Neuronal stem cell (in vitro differentiated cells): ENCODE results near the gene LINC01488.

Experiments used
- DNase-seq: peaks from one replicate; pipeline ENCODE4 v3.0.0-alpha.2; 2013; ENCODE audit warnings: low spot score
- H2AFZ ChIP-seq: one replicate; pipeline ENCODE4 v1.6.1; 2013; ENCODE audit warnings: mild to moderate bottlenecking, low read length, inconsistent platforms
- H2AK5ac ChIP-seq: 2 replicates; pipeline ENCODE4 v1.6.1; 2013; ENCODE audit warnings: low read depth, mild to moderate bottlenecking, inconsistent platforms, low read length, moderate library complexity, mixed read lengths
- H2BK120ac ChIP-seq: 2 replicates; pipeline ENCODE4 v1.6.1; 2013; ENCODE audit warnings: low read depth, mild to moderate bottlenecking, inconsistent platforms, low read length, moderate library complexity, mixed read lengths
- H2BK12ac ChIP-seq: one replicate; pipeline ENCODE4 v1.6.1; 2013; ENCODE audit warnings: low read length, inconsistent platforms
- H2BK15ac ChIP-seq: 2 replicates; pipeline ENCODE4 v1.6.1; 2013; ENCODE audit warnings: mild to moderate bottlenecking, low read length, inconsistent platforms, mixed read lengths
- H2BK5ac ChIP-seq: one replicate; pipeline ENCODE4 v1.6.1; 2013; ENCODE audit warnings: inconsistent platforms, mild to moderate bottlenecking, low read length, moderate library complexity
- H3K14ac ChIP-seq: one replicate; pipeline ENCODE4 v1.6.1; 2013; ENCODE audit warnings: low read length, inconsistent platforms
- H3K18ac ChIP-seq: 2 replicates; pipeline ENCODE4 v1.6.1; 2013; ENCODE audit warnings: low read length, inconsistent platforms
- H3K23ac ChIP-seq: 2 replicates; pipeline ENCODE4 v1.6.1; 2013; ENCODE audit warnings: low read depth, mild to moderate bottlenecking, mixed read lengths, low read length, inconsistent platforms; ENCODE audit not compliant: poor library complexity
- H3K27ac ChIP-seq: replicated peaks from 3 replicates; pipeline ENCODE4 v1.5.1; 2013; ENCODE audit warnings: low read length, inconsistent platforms
- H3K27me3 ChIP-seq, 3 experiments: 2 replicates each; pipeline ENCODE4 v1.6.1; 2013; ENCODE audit warnings: low read length in 3 of 3, mild to moderate bottlenecking in 2 of 3, inconsistent platforms in 1 of 3, low read depth in 1 of 3, mixed read lengths in 1 of 3, moderate library complexity in 1 of 3; ENCODE audit not compliant: control insufficient read depth in 3 of 3, insufficient read depth in 3 of 3
- H3K36me3 ChIP-seq, 2 donors: replicated peaks in 1 of 2; 2 replicates each; pipeline ENCODE4 v1.6.1; 2013; ENCODE audit warnings: low read length in 2 of 2; ENCODE audit not compliant: control insufficient read depth in 2 of 2, insufficient read depth in 2 of 2
- H3K4ac ChIP-seq: 2 replicates; pipeline ENCODE4 v1.6.1; 2013; ENCODE audit warnings: inconsistent platforms, mild to moderate bottlenecking, low read length, moderate library complexity
- H3K4me1 ChIP-seq, 2 donors: 1 replicate in 1 of 2; 2 replicates in 1 of 2; pipeline ENCODE4 v1.6.1; 2013; ENCODE audit warnings: low read length in 2 of 2, low read depth in 1 of 2; ENCODE audit not compliant: control insufficient read depth in 2 of 2, insufficient read depth in 1 of 2
- H3K4me2 ChIP-seq: one replicate; pipeline ENCODE4 v1.6.1; 2013; ENCODE audit warnings: mild to moderate bottlenecking, low read length, inconsistent platforms; ENCODE audit not compliant: insufficient read depth, poor library complexity, severe bottlenecking
- H3K4me3 ChIP-seq, 2 donors: 2 replicates each; pipeline ENCODE4 v1.5.1; 2013; ENCODE audit warnings: low read length in 2 of 2, mild to moderate bottlenecking in 2 of 2, inconsistent platforms in 1 of 2, moderate library complexity in 1 of 2
- H3K79me1 ChIP-seq: one replicate; pipeline ENCODE4 v1.6.1; 2013; ENCODE audit warnings: low read depth, mild to moderate bottlenecking, inconsistent platforms, low read length, moderate library complexity
- H3K9ac ChIP-seq: one replicate; pipeline ENCODE4 v1.6.1; 2013; ENCODE audit warnings: mild to moderate bottlenecking, low read depth, low read length, inconsistent platforms; ENCODE audit not compliant: poor library complexity
- H3K9me3 ChIP-seq, 2 donors: replicated peaks in 1 of 2; 2 replicates each; pipeline versions ENCODE3 to v1.6.1; 2013; ENCODE audit warnings: low read length in 2 of 2, mild to moderate bottlenecking in 2 of 2, inconsistent platforms in 1 of 2, low read depth in 1 of 2, mixed read lengths in 1 of 2, moderate library complexity in 1 of 2; ENCODE audit not compliant: control insufficient read depth in 2 of 2, insufficient read depth in 1 of 2
- H4K8ac ChIP-seq: one replicate; pipeline ENCODE4 v1.6.1; 2013; ENCODE audit warnings: low read depth, mild to moderate bottlenecking, inconsistent platforms, low read length, moderate library complexity
- H4K91ac ChIP-seq: one replicate; pipeline ENCODE4 v1.6.1; 2013; ENCODE audit warnings: low read length, low read depth, mild to moderate bottlenecking, inconsistent platforms; ENCODE audit not compliant: poor library complexity
- WGBS, 2 donors: extraction: QIAGEN DNeasy Blood & Tissue Kit; methylation state at CpG; one replicate each; pipeline ENCODE4 v1.1.7; 2013; ENCODE audit warnings: missing lambda C conversion rate in 2 of 2, mixed read lengths in 1 of 2; ENCODE audit not compliant: insufficient read length in 2 of 2, insufficient replicate concordance in 1 of 2; ENCODE audit errors: extremely low coverage in 2 of 2; 5-methylcytosine and 5-hydroxymethylcytosine counted together

Gene LINC01488

DNA sequence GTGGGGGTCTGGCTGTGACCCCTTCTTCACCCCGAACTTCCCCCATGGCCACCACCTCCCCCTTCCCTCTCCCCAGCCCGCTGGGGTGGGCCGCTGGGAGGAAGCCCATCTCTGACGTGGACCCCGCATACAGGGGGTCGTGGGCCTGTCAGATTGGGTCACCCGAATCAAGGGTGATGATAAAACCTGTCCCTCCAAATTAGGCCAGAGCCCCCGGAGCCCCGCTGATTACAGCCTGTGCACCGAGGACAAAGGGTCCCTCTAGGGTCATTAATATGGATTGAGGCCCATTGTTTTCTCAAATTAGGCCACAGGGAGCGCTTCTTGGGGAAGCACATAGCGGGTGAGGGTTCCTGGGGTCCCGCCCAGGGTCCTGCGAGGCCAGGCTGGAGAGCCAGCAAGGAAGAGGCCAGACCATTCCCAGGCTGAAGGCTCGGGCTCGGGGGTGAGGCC is 4.9 kb upstream of the LINC01488 start:
- Histone ChIP-seq H2BK5ac (no peak overlapping the region), H3K27me3 (peaks cover 0 to 12% (median 0%) of the 10 kb centered on the region in 3 experiments), H3K4me1 (peaks cover 4 to 6% of the 10 kb centered on the region in 2 donors), H3K4ac (no peak overlapping the region), H2BK15ac (peak overlapping the region; percentile 23), H4K91ac (no peak overlapping the region), H3K79me1 (no peaks in the 10 kb centered on the region), H2AFZ (no peak overlapping the region), H3K36me3 (no peaks in the 10 kb centered on the region), H3K27ac (no peak overlapping the region), H2BK120ac (no peak overlapping the region), H3K18ac (peak overlapping the region; percentile 32), H2BK12ac (no peak overlapping the region), H3K9me3 (peaks cover 0 to 4% of the 10 kb centered on the region in 2 donors), H3K14ac (no peak overlapping the region), H3K23ac (no peak overlapping the region), H3K4me3 (no peak overlapping the region), H2AK5ac (peak overlapping the region; percentile 51), H3K9ac (no peak overlapping the region), H4K8ac (no peak overlapping the region), H3K4me2 (no peak overlapping the region)
- no CpG with 5 or more reads among the region's 16 CpGs for WGBS, 2 donors
- no peak for DNase-seq

- no peak overlapping the region for H2AFZ ChIP-seq
- no peak for DNase-seq
Measured at GRCh38 chr11:69477086-69477485, 4.4 kb upstream of the LINC01488 start.

DNA sequence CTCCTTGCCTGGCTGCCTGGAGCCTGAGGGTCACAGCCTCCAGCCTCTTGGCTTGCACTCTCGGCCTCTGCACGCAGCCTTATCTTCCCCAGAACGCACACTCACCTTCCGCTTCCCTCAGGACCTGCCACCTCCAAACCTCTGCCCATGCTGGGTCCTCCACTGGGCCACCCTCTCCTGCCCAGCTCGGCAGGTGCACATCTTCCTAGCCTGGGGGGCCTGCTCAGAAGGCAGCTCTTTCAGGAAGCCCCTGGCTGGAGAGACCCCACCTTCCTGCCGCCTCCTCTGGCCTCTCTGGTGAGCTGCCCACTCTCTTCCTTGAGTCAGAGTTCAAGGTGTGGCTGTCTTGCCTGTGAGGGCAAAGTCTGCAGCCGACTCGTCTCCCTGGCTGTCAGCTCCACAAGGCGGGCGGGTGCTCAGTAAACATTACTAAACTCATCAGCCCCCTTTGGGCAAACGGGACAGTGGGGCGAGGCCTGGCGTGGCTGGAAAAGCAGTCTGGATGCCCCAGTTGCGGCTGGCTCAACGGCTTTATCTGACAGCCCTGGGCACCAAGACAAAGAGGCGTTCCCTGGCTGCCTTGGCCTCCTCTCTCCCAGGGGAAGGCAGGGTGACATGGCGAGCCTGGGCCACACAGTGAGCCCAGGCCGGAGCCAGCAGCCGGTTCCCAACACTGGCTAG is 1.7 kb upstream of the LINC01488 start:
- Histone ChIP-seq H3K36me3 (no peaks in the 10 kb centered on the region), H3K27me3 (no peaks in the 10 kb centered on the region), H3K4me2 (no peak overlapping the region), H2AK5ac (peak overlapping the region; percentile 39), H3K9me3 (no peaks in the 10 kb centered on the region), H3K18ac (peak overlapping the region; percentile 73), H3K4me1 (peaks cover 3 to 13% of the 10 kb centered on the region in 2 donors), H2BK5ac (peak overlapping the region; percentile 31), H4K91ac (no peak overlapping the region), H2BK12ac (peak overlapping the region; percentile 49), H4K8ac (no peak overlapping the region), H2BK120ac (no peak overlapping the region), H3K4ac (no peak overlapping the region), H3K27ac (no peak overlapping the region), H2BK15ac (peak overlapping the region; percentile 42), H3K9ac (peak overlapping the region; percentile 67), H3K79me1 (no peaks in the 10 kb centered on the region), H3K14ac (peak overlapping the region; percentile 87), H3K4me3 (no peak overlapping the region), H3K23ac (peak overlapping the region; percentile 46), H2AFZ (no peak overlapping the region)
- no CpG with 5 or more reads among the region's 19 CpGs for WGBS, 2 donors
- no peak for DNase-seq

More at GRCh38 chr11:69477086-69477485, 4.4 kb upstream of the LINC01488 start:
- H3K23ac ChIP-seq = no peak overlapping the region
- H3K27ac ChIP-seq = no peak overlapping the region
- H2BK12ac ChIP-seq = no peak overlapping the region
- H3K14ac ChIP-seq = no peak overlapping the region
- no peak overlapping the region for H3K4me2 ChIP-seq
- peaks cover 2 to 3% of the 10 kb centered on the region in 2 donors for H3K4me1 ChIP-seq
- no peak overlapping the region for H4K91ac ChIP-seq
- H3K9me3 ChIP-seq = peaks cover 0 to 4% of the 10 kb centered on the region in 2 donors
- H3K36me3 ChIP-seq = no peaks in the 10 kb centered on the region
- H3K18ac ChIP-seq = no peak overlapping the region
- H3K4ac ChIP-seq = no peak overlapping the region
- H2BK15ac ChIP-seq = no peak overlapping the region
- H4K8ac ChIP-seq = no peak overlapping the region
- H3K27me3 ChIP-seq = peaks cover 0 to 9% (median 0%) of the 10 kb centered on the region in 3 experiments
- H2BK5ac ChIP-seq = no peak overlapping the region
- WGBS, 2 donors = no CpG with 5 or more reads among the region's 16 CpGs
- H3K79me1 ChIP-seq = no peaks in the 10 kb centered on the region
- no peak overlapping the region for H2AK5ac ChIP-seq
- no peak overlapping the region for H3K9ac ChIP-seq
- H2BK120ac ChIP-seq = no peak overlapping the region
- no peak overlapping the region for H3K4me3 ChIP-seq

DNA sequence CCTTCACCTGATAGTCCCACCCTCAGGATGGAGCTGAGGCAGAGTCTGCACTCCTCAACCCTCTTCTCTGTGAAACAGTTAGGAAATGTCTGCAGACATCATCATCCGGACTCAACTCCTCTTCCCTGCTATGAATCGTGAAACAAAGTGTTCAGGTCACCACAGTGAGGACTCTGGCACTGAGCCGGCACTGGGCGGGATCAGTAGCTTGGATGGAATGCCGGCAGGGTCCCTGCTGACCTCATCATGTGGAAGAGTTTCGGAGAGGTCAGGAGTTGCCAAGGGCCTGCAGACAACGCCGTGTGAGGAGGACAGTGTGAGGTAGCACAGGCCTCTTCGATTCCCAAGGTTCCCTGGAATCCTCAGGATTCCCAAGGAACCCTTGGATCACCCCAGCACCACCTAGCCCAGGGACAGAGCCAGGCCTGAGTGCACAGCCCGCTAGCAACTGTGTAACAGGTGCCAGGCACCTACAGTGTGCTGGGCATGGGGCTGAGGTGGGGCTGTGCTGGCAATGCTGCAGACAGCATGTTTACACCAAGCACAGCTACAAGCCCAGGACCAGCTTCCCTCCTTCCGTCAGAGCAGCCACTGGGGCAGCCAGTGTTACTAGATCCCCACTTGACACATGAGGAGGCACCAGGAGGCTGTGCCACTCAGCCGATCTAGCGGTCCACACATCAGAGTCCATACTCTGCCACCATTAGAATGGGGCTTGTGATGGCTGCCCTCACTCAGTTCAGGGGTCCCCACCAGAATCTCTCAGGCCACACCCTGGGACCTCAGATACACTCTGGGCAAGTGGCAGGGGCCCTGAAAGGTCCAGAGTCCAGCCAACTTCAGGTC is 693 bp upstream of the LINC01488 start:
- no CpG with 5 or more reads among the region's 13 CpGs for WGBS, 2 donors
- Histone ChIP-seq H2BK15ac (no peak overlapping the region), H2AFZ (no peak overlapping the region), H2AK5ac (peak overlapping the region; percentile 39), H3K27me3 (no peaks in the 10 kb centered on the region), H2BK5ac (peak overlapping the region; percentile 32), H2BK12ac (no peak overlapping the region), H3K4me3 (no peak overlapping the region), H3K4me2 (no peak overlapping the region), H3K27ac (no peak overlapping the region), H2BK120ac (peak overlapping the region; percentile 16), H3K4me1 (peaks cover 12 to 18% of the 10 kb centered on the region in 2 donors), H4K8ac (no peak overlapping the region), H3K18ac (peak overlapping the region; percentile 66), H4K91ac (no peak overlapping the region), H3K9ac (peak overlapping the region; percentile 21), H3K36me3 (no peaks in the 10 kb centered on the region), H3K23ac (peak overlapping the region; percentile 75), H3K4ac (no peak overlapping the region), H3K14ac (no peak overlapping the region), H3K79me1 (no peaks in the 10 kb centered on the region), H3K9me3 (no peaks in the 10 kb centered on the region)
- DNase-seq = no peak
